MM.1S (cell line): ENCODE data around the gene SH3BP5L.

Source experiments
- DNase-seq: peaks from one replicate; pipeline ENCODE4 v3.0.0-alpha.2; 2015
- H2AFZ ChIP-seq: fragments of 300-600 bp; sonication (generic); 2 replicates; pipeline ENCODE4 v1.6.0; 2016; ENCODE audit warnings: antibody characterized with exemption, low read length
- H3F3A ChIP-seq: fragments of 300-600 bp; sonication (generic); 2 replicates; pipeline ENCODE4 v1.6.1; 2016; ENCODE audit warnings: mild to moderate bottlenecking, antibody characterized with exemption, low read length, moderate library complexity, mixed read lengths; ENCODE audit not compliant: insufficient read depth
- H3K27ac ChIP-seq: fragments of 300-600 bp; sonication (generic); 2 replicates; pipeline ENCODE4 v1.5.1; 2016; ENCODE audit warnings: mild to moderate bottlenecking, low read length
- H3K27me3 ChIP-seq: fragments of 300-600 bp; sonication (generic); replicated peaks from 2 replicates; pipeline ENCODE4 v1.6.0; 2016; ENCODE audit warnings: low read length; ENCODE audit not compliant: insufficient read depth
- H3K36me3 ChIP-seq: fragments of 300-600 bp; sonication (generic); replicated peaks from 2 replicates; pipeline ENCODE4 v1.6.1; 2016; ENCODE audit warnings: mild to moderate bottlenecking, low read length, mixed read lengths; ENCODE audit not compliant: insufficient read depth
- H3K4me1 ChIP-seq: fragments of 300-600 bp; sonication (generic); 2 replicates; pipeline ENCODE4 v1.6.1; 2016; ENCODE audit warnings: low read length, mixed read lengths
- H3K4me2 ChIP-seq: fragments of 300-600 bp; sonication (generic); 2 replicates; pipeline ENCODE4 v1.6.0; 2016; ENCODE audit warnings: low read depth, low read length
- H3K4me3 ChIP-seq: fragments of 300-600 bp; sonication (generic); 2 replicates; pipeline ENCODE4 v1.5.1; 2016; ENCODE audit warnings: low read length, mixed read lengths
- H3K79me2 ChIP-seq: fragments of 300-600 bp; sonication (generic); 2 replicates; pipeline ENCODE4 v1.6.1; 2016; ENCODE audit warnings: mixed run types, low read length, mixed read lengths
- H3K9ac ChIP-seq: fragments of 300-600 bp; sonication (generic); 2 replicates; pipeline ENCODE4 v1.6.1; 2016; ENCODE audit warnings: low read length, mixed read lengths
- H3K9me2 ChIP-seq: fragments of 300-600 bp; sonication (generic); replicated peaks from 2 replicates; pipeline ENCODE4 v1.6.1; 2016; ENCODE audit warnings: mild to moderate bottlenecking, low read length, mixed read lengths; ENCODE audit not compliant: insufficient read depth
- H3K9me3 ChIP-seq: fragments of 300-600 bp; sonication (generic); replicated peaks from 2 replicates; pipeline ENCODE4 v1.6.1; 2016; ENCODE audit warnings: mild to moderate bottlenecking, low read length, mixed read lengths; ENCODE audit not compliant: insufficient read depth
- H4K20me1 ChIP-seq: fragments of 300-600 bp; sonication (generic); 2 replicates; pipeline ENCODE4 v1.6.1; 2016; ENCODE audit warnings: mild to moderate bottlenecking, low read length, moderate library complexity, mixed read lengths; ENCODE audit not compliant: insufficient read depth
- CTCF ChIP-seq: fragments of 300-600 bp; sonication (generic); IDR thresholded peaks from 2 replicates; pipeline ENCODE4 v1.5.1; 2016; ENCODE audit warnings: antibody characterized with exemption, low read length, mixed read lengths
- EZH2 ChIP-seq: fragments of 300-600 bp; sonication (generic); optimal IDR thresholded peaks from 2 replicates; pipeline ENCODE3; 2017; ENCODE audit warnings: low read depth, mild to moderate bottlenecking, antibody characterized with exemption, low read length, mixed read lengths
- EZH2phosphoT487 ChIP-seq: fragments of 300-600 bp; sonication (generic); IDR thresholded peaks from 2 replicates; pipeline ENCODE4 v1.6.1; 2018; ENCODE audit warnings: antibody characterized with exemption, low read length

SH3BP5L gene

GRCh38 chr1:248850536-248851251, 25.0 kb upstream of the SH3BP5L start:
- Histone ChIP-seq H3K4me3 (no peak overlapping the region), H3K4me1 (no peaks in the 10 kb centered on the region), H3K4me2 (no peak overlapping the region), H3K27ac (no peak overlapping the region), H4K20me1 (no peaks in the 10 kb centered on the region), H3F3A (no peaks in the 10 kb centered on the region), H3K79me2 (0 out of 2 replicates have a peak, but pooled peaks cover 3% of the 10 kb centered on the region), H3K9me2 (no peaks in the 10 kb centered on the region), H3K9me3 (no peaks in the 10 kb centered on the region), H3K27me3 (no peaks in the 10 kb centered on the region), H3K9ac (no peak overlapping the region), H3K36me3 (peaks cover 4% of the 10 kb centered on the region), H2AFZ (no peak overlapping the region)
- no peak for DNase-seq
- no peak for TF ChIP-seq EZH2

- peaks cover 7% of the 10 kb centered on the region for H3K36me3 ChIP-seq
- no peaks in the 10 kb centered on the region for H3K9me3 ChIP-seq
- H3K4me2 ChIP-seq = no peak overlapping the region
- H3K27ac ChIP-seq = no peak overlapping the region
- no peaks in the 10 kb centered on the region for H3K9me2 ChIP-seq
- H2AFZ ChIP-seq = no peak overlapping the region
- no peaks in the 10 kb centered on the region for H4K20me1 ChIP-seq
- no peak for DNase-seq
- H3K79me2 ChIP-seq = 0 out of 2 replicates have a peak, but pooled peaks cover 3% of the 10 kb centered on the region
- no peak overlapping the region for H3K9ac ChIP-seq
- no peaks in the 10 kb centered on the region for H3K4me1 ChIP-seq
- TF ChIP-seq EZH2phosphoT487 (no peak), EZH2 (no peak), CTCF (no peak)
- H3K27me3 ChIP-seq = no peaks in the 10 kb centered on the region
- H3K4me3 ChIP-seq = no peak overlapping the region
- H3F3A ChIP-seq = no peaks in the 10 kb centered on the region
Observed at GRCh38 chr1:248850124-248850523, 24.4 kb upstream of the SH3BP5L start.

- Histone ChIP-seq H3K4me2 (no peak overlapping the region), H3K27me3 (no peaks in the 10 kb centered on the region), H3K4me1 (no peaks in the 10 kb centered on the region), H3K79me2 (0 out of 2 replicates have a peak, but pooled peaks cover 3% of the 10 kb centered on the region), H3K9me2 (no peaks in the 10 kb centered on the region), H3K4me3 (no peak overlapping the region), H3K9ac (no peak overlapping the region), H3F3A (no peaks in the 10 kb centered on the region), H3K9me3 (no peaks in the 10 kb centered on the region), H2AFZ (no peak overlapping the region), H3K27ac (no peak overlapping the region), H4K20me1 (no peaks in the 10 kb centered on the region), H3K36me3 (peaks cover 7% of the 10 kb centered on the region)
- no peak for DNase-seq
- TF ChIP-seq EZH2phosphoT487 = no peak
- TF ChIP-seq CTCF = no peak
- TF ChIP-seq EZH2 = no peak
Observed at GRCh38 chr1:248849637-248850036, 23.9 kb upstream of the SH3BP5L start.

DNA sequence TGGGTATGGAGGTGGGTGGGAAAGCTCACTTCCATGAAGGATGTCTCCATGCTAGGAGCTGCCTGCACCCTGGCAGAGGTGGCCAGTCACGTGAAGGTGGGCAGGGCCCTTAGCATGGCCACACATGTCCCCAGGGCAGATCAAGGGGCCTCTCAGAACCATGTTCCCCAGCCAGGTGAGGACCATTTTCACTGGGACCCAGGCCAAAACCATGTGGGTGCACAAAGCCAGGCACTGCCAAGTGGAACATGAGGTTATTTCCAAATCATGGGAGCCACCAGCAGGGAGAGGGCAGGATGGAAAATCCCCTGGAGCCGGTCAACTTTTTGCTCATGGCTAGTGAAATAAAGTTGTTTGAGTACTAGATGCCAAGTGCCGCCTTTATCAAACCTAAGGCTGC, 23.4 kb upstream of the SH3BP5L start:
- no peak overlapping the region for H3K27ac ChIP-seq
- H3K9me2 ChIP-seq = no peaks in the 10 kb centered on the region
- no peak overlapping the region for H3K4me3 ChIP-seq
- TF ChIP-seq EZH2 (no peak), CTCF (no peak), EZH2phosphoT487 (no peak)
- DNase-seq = no peak
- H4K20me1 ChIP-seq = no peaks in the 10 kb centered on the region
- no peaks in the 10 kb centered on the region for H3K9me3 ChIP-seq
- no peak overlapping the region for H3K4me2 ChIP-seq
- H3K27me3 ChIP-seq = no peaks in the 10 kb centered on the region
- peaks cover 8% of the 10 kb centered on the region; the same call in 1 of the 2 replicates for H3K79me2 ChIP-seq
- H3F3A ChIP-seq = no peaks in the 10 kb centered on the region
- H2AFZ ChIP-seq = no peak overlapping the region
- H3K4me1 ChIP-seq = no peaks in the 10 kb centered on the region
- peaks cover 7% of the 10 kb centered on the region for H3K36me3 ChIP-seq
- no peak overlapping the region for H3K9ac ChIP-seq
